Measurements from ENCODE around the gene MSMP. TPM values are rescaled to one million over a fixed set of nuclear protein-coding genes. Genes with fewer than 3 reads are reported as not detected.

MSMP gene
- total and polyA plus RNA-seq, 9 of the 15 experiments (the other 6 are each of a cell fraction or from before 2014, with no cell fraction given): 0.60 TPM; not detected in 8

DNA sequence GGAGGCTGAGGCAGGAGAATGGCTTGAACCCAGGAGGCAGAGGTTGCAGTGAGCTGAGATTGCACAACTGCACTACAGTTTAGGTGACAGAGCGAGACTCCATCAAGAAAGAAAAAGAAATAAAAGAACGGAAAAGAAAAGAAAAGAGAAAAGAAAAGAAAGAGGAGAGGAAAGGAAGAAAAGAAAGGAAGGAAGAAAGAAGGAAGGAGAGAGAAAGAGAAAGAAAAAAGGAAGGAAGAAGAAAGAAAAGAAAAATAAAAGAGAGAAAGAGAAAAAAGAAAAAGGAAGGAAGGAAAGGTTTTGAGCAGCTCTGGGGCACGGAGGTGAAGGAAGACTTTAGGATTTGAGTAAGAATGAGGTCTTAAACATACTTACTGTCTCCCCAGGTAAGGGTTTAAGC is 40.5 kb downstream of the MSMP start:
- in situ Hi-C loops (cut with MboI): no loop called here

More for the DNA sequence above, 40.5 kb downstream of the MSMP start:
- Histone ChIP-seq H3K9me3 (replicated peaks; ENCODE audit: control insufficient read depth, insufficient read depth, low read depth, low read length) (no peaks in the 10 kb centered on the region), H3K9me1 (ENCODE audit: control insufficient read depth, insufficient read depth, low read length) (no peaks in the 10 kb centered on the region), H3K27me3 (ENCODE audit: control insufficient read depth in 2 of 2, insufficient read depth in 2 of 2, low read length in 2 of 2) (no peaks in the 10 kb centered on the region), H3K27ac (ENCODE audit: extremely low read depth, low read depth, low read length) (no peak overlapping the region), H3K79me2 (ENCODE audit: control insufficient read depth, insufficient read depth, low read length) (no peaks in the 10 kb centered on the region), H4K20me1 (replicated peaks; ENCODE audit: control insufficient read depth, insufficient read depth, low read length) (no peaks in the 10 kb centered on the region), H3K36me3 (ENCODE audit: control insufficient read depth, insufficient read depth, low read length) (peaks cover 90% of the 10 kb centered on the region; the same call in 2 of the 3 replicates), H2AFZ (ENCODE audit: low read depth, low read length) (no peak overlapping the region), H3K4me3 (no peak overlapping the region), H3K9ac (ENCODE audit: insufficient read depth in 1 of 2, low read depth in 2 of 2, low read length in 2 of 2) (no peak overlapping the region), H3K4me2 (ENCODE audit: insufficient read depth, low read length) (no peak overlapping the region), H3K4me1 (replicated peaks in 1 of 2; ENCODE audit: control insufficient read depth in 2 of 2, insufficient read depth in 2 of 2, low read length in 2 of 2) (no peaks in the 10 kb centered on the region)
- no peak for ATAC-seq
- POLR2A ChIA-PET: interaction anchor here (1.2 to 2.5 kb wide), 4 partner anchors 8 to 22 kb away, joined by 3 to 17 read pairs (median 5); partner anchors contain the start of genes CREB3 and TLN1
- 94% methylated on average over 2 of the region's 3 CpGs for WGBS (ENCODE audit: insufficient coverage, low coverage, missing lambda C conversion rate)
- BruUV-seq (replicated peaks): no TSS peak
- no peak for DNase-seq (ENCODE audit: extremely low read depth in 1 of 4, low spot score in 3 of 4)
- TF ChIP-seq ZNF512 (tag; IDR thresholded peaks at IDR 0.05): peak; percentile 65; the same call in 1 of the 2 replicates
- TF ChIP-seq SETDB1 (IDR thresholded peaks at IDR 0.05; ENCODE audit: low read length): no peak
- intact Hi-C loops (cut with micrococcal nuclease): no loop called here
- no peak for FAIRE-seq
- CTCF ChIA-PET (ENCODE audit: low intra/inter-chr PET ratio): no interaction called here

Data from K562 (cell line).